ENCODE results near the gene ASS1.

Gene ASS1

GRCh38 chr9:130417602-130418001 lies 27.2 kb upstream of the ASS1 start:
- Histone ChIP-seq H3K27me3 (replicated peaks; ENCODE audit: control insufficient read depth, insufficient read depth, low read length, poor library complexity, severe bottlenecking) (no peaks in the 10 kb centered on the region), H3K36me3 (ENCODE audit: control insufficient read depth, insufficient read depth, low read length) (no peaks in the 10 kb centered on the region), H3K4me3 (ENCODE audit: insufficient read depth, low read depth, low read length, poor library complexity, severe bottlenecking) (no peak overlapping the region), H3K9me3 (ENCODE audit: control insufficient read depth, low read length) (no peaks in the 10 kb centered on the region), H3K27ac (ENCODE audit: insufficient read depth, low read length, poor library complexity, severe bottlenecking) (no peak overlapping the region), H3K4me1 (ENCODE audit: control insufficient read depth, insufficient read depth, low read length, poor library complexity, severe bottlenecking) (no peaks in the 10 kb centered on the region)
- DNase-seq: no peak

- Histone ChIP-seq H3K4me3 (ENCODE audit: insufficient read depth, low read depth, low read length, poor library complexity, severe bottlenecking) (no peak overlapping the region), H3K9me3 (ENCODE audit: control insufficient read depth, low read length) (no peaks in the 10 kb centered on the region), H3K27ac (ENCODE audit: insufficient read depth, low read length, poor library complexity, severe bottlenecking) (no peak overlapping the region), H3K4me1 (ENCODE audit: control insufficient read depth, insufficient read depth, low read length, poor library complexity, severe bottlenecking) (no peaks in the 10 kb centered on the region), H3K36me3 (ENCODE audit: control insufficient read depth, insufficient read depth, low read length) (no peaks in the 10 kb centered on the region), H3K27me3 (replicated peaks; ENCODE audit: control insufficient read depth, insufficient read depth, low read length, poor library complexity, severe bottlenecking) (no peaks in the 10 kb centered on the region)
- no peak for DNase-seq
Measured at GRCh38 chr9:130418776-130419175, 26.0 kb upstream of the ASS1 start.

GRCh38 chr9:130419521-130420035 lies 25.2 kb upstream of the ASS1 start:
- no peaks in the 10 kb centered on the region for H3K4me1 ChIP-seq (ENCODE audit: control insufficient read depth, insufficient read depth, low read length, poor library complexity, severe bottlenecking)
- no peaks in the 10 kb centered on the region for H3K36me3 ChIP-seq (ENCODE audit: control insufficient read depth, insufficient read depth, low read length)
- no peak for DNase-seq
- H3K27me3 ChIP-seq (replicated peaks; ENCODE audit: control insufficient read depth, insufficient read depth, low read length, poor library complexity, severe bottlenecking): no peaks in the 10 kb centered on the region
- no peak overlapping the region for H3K27ac ChIP-seq (ENCODE audit: insufficient read depth, low read length, poor library complexity, severe bottlenecking)
- H3K4me3 ChIP-seq (ENCODE audit: insufficient read depth, low read depth, low read length, poor library complexity, severe bottlenecking): no peak overlapping the region
- H3K9me3 ChIP-seq (ENCODE audit: control insufficient read depth, low read length): no peaks in the 10 kb centered on the region

- Histone ChIP-seq H3K27me3 (replicated peaks; ENCODE audit: control insufficient read depth, insufficient read depth, low read length, poor library complexity, severe bottlenecking) (no peaks in the 10 kb centered on the region), H3K27ac (ENCODE audit: insufficient read depth, low read length, poor library complexity, severe bottlenecking) (no peak overlapping the region), H3K9me3 (ENCODE audit: control insufficient read depth, low read length) (no peaks in the 10 kb centered on the region), H3K36me3 (ENCODE audit: control insufficient read depth, insufficient read depth, low read length) (no peaks in the 10 kb centered on the region), H3K4me3 (ENCODE audit: insufficient read depth, low read depth, low read length, poor library complexity, severe bottlenecking) (no peak overlapping the region), H3K4me1 (ENCODE audit: control insufficient read depth, insufficient read depth, low read length, poor library complexity, severe bottlenecking) (no peaks in the 10 kb centered on the region)
- no peak for DNase-seq
Measured at GRCh38 chr9:130421154-130421801, 23.5 kb upstream of the ASS1 start.

GRCh38 chr9:130421802-130422276 lies 22.9 kb upstream of the ASS1 start:
- H3K27me3 ChIP-seq (replicated peaks; ENCODE audit: control insufficient read depth, insufficient read depth, low read length, poor library complexity, severe bottlenecking): no peaks in the 10 kb centered on the region

GRCh38 chr9:130422546-130422945 lies 22.2 kb upstream of the ASS1 start:
- H3K27me3 ChIP-seq (replicated peaks; ENCODE audit: control insufficient read depth, insufficient read depth, low read length, poor library complexity, severe bottlenecking): no peaks in the 10 kb centered on the region
- H3K4me3 ChIP-seq (ENCODE audit: insufficient read depth, low read depth, low read length, poor library complexity, severe bottlenecking): no peak overlapping the region
- DNase-seq: no peak
- H3K36me3 ChIP-seq (ENCODE audit: control insufficient read depth, insufficient read depth, low read length): no peaks in the 10 kb centered on the region
- no peaks in the 10 kb centered on the region for H3K9me3 ChIP-seq (ENCODE audit: control insufficient read depth, low read length)
- no peaks in the 10 kb centered on the region for H3K4me1 ChIP-seq (ENCODE audit: control insufficient read depth, insufficient read depth, low read length, poor library complexity, severe bottlenecking)
- H3K27ac ChIP-seq (ENCODE audit: insufficient read depth, low read length, poor library complexity, severe bottlenecking): no peak overlapping the region

More at GRCh38 chr9:130421802-130422276, 22.9 kb upstream of the ASS1 start:
- H3K9me3 ChIP-seq (ENCODE audit: control insufficient read depth, low read length): no peaks in the 10 kb centered on the region
- no peaks in the 10 kb centered on the region for H3K4me1 ChIP-seq (ENCODE audit: control insufficient read depth, insufficient read depth, low read length, poor library complexity, severe bottlenecking)
- H3K36me3 ChIP-seq (ENCODE audit: control insufficient read depth, insufficient read depth, low read length): no peaks in the 10 kb centered on the region
- H3K27ac ChIP-seq (ENCODE audit: insufficient read depth, low read length, poor library complexity, severe bottlenecking): no peak overlapping the region
- no peak for DNase-seq
- no peak overlapping the region for H3K4me3 ChIP-seq (ENCODE audit: insufficient read depth, low read depth, low read length, poor library complexity, severe bottlenecking)

- no peak overlapping the region for H3K27ac ChIP-seq (ENCODE audit: insufficient read depth, low read length, poor library complexity, severe bottlenecking)
- H3K4me3 ChIP-seq (ENCODE audit: insufficient read depth, low read depth, low read length, poor library complexity, severe bottlenecking): no peak overlapping the region
- DNase-seq: no peak
- H3K4me1 ChIP-seq (ENCODE audit: control insufficient read depth, insufficient read depth, low read length, poor library complexity, severe bottlenecking): no peaks in the 10 kb centered on the region
- no peaks in the 10 kb centered on the region for H3K36me3 ChIP-seq (ENCODE audit: control insufficient read depth, insufficient read depth, low read length)
- no peaks in the 10 kb centered on the region for H3K9me3 ChIP-seq (ENCODE audit: control insufficient read depth, low read length)
- no peaks in the 10 kb centered on the region for H3K27me3 ChIP-seq (replicated peaks; ENCODE audit: control insufficient read depth, insufficient read depth, low read length, poor library complexity, severe bottlenecking)
Measured at GRCh38 chr9:130423272-130423671, 21.5 kb upstream of the ASS1 start.

GRCh38 chr9:130424595-130425454 lies 19.9 kb upstream of the ASS1 start:
- H3K36me3 ChIP-seq (ENCODE audit: control insufficient read depth, insufficient read depth, low read length): no peaks in the 10 kb centered on the region
- no peaks in the 10 kb centered on the region for H3K27me3 ChIP-seq (replicated peaks; ENCODE audit: control insufficient read depth, insufficient read depth, low read length, poor library complexity, severe bottlenecking)
- H3K27ac ChIP-seq (ENCODE audit: insufficient read depth, low read length, poor library complexity, severe bottlenecking): no peak overlapping the region
- H3K9me3 ChIP-seq (ENCODE audit: control insufficient read depth, low read length): no peaks in the 10 kb centered on the region
- DNase-seq: no peak
- no peak overlapping the region for H3K4me3 ChIP-seq (ENCODE audit: insufficient read depth, low read depth, low read length, poor library complexity, severe bottlenecking)
- no peaks in the 10 kb centered on the region for H3K4me1 ChIP-seq (ENCODE audit: control insufficient read depth, insufficient read depth, low read length, poor library complexity, severe bottlenecking)

- DNase-seq: no peak
- H3K4me3 ChIP-seq (ENCODE audit: insufficient read depth, low read depth, low read length, poor library complexity, severe bottlenecking): no peak overlapping the region
Measured at GRCh38 chr9:130425741-130426466, 18.9 kb upstream of the ASS1 start.

GRCh38 chr9:130426467-130426773 lies 18.3 kb upstream of the ASS1 start:
- H3K9me3 ChIP-seq (ENCODE audit: control insufficient read depth, low read length): no peaks in the 10 kb centered on the region
- no peaks in the 10 kb centered on the region for H3K4me1 ChIP-seq (ENCODE audit: control insufficient read depth, insufficient read depth, low read length, poor library complexity, severe bottlenecking)
- H3K4me3 ChIP-seq (ENCODE audit: insufficient read depth, low read depth, low read length, poor library complexity, severe bottlenecking): no peak overlapping the region
- H3K27me3 ChIP-seq (replicated peaks; ENCODE audit: control insufficient read depth, insufficient read depth, low read length, poor library complexity, severe bottlenecking): no peaks in the 10 kb centered on the region
- H3K27ac ChIP-seq (ENCODE audit: insufficient read depth, low read length, poor library complexity, severe bottlenecking): no peak overlapping the region
- DNase-seq: no peak
- H3K36me3 ChIP-seq (ENCODE audit: control insufficient read depth, insufficient read depth, low read length): no peaks in the 10 kb centered on the region

More at GRCh38 chr9:130425741-130426466, 18.9 kb upstream of the ASS1 start:
- Histone ChIP-seq H3K36me3 (ENCODE audit: control insufficient read depth, insufficient read depth, low read length) (no peaks in the 10 kb centered on the region), H3K27ac (ENCODE audit: insufficient read depth, low read length, poor library complexity, severe bottlenecking) (no peak overlapping the region), H3K27me3 (replicated peaks; ENCODE audit: control insufficient read depth, insufficient read depth, low read length, poor library complexity, severe bottlenecking) (no peaks in the 10 kb centered on the region), H3K9me3 (ENCODE audit: control insufficient read depth, low read length) (no peaks in the 10 kb centered on the region), H3K4me1 (ENCODE audit: control insufficient read depth, insufficient read depth, low read length, poor library complexity, severe bottlenecking) (no peaks in the 10 kb centered on the region)
